Cardiac fibroblast (primary cell): ENCODE data around the gene DVL1.

Experiments used
- DNase-seq, 2 donors: peaks; one replicate each; pipeline versions ENCODE4 v3.0.0 to v3.0.0-alpha.2; 2010; ENCODE audit warnings: low read depth in 2 of 2
- H3K4me3 ChIP-seq, 2 donors: replicated peaks in 1 of 2; 1 replicate in 1 of 2; 2 replicates in 1 of 2; pipeline ENCODE4 v1.5.1; 2011; ENCODE audit warnings: low read depth in 2 of 2, low read length in 2 of 2, mild to moderate bottlenecking in 2 of 2, moderate library complexity in 1 of 2
- CTCF ChIP-seq: IDR thresholded peaks from one replicate; pipeline ENCODE4 v1.5.1; 2011; ENCODE audit warnings: low read depth, mild to moderate bottlenecking, low read length, inconsistent platforms

DVL1 gene

DNA sequence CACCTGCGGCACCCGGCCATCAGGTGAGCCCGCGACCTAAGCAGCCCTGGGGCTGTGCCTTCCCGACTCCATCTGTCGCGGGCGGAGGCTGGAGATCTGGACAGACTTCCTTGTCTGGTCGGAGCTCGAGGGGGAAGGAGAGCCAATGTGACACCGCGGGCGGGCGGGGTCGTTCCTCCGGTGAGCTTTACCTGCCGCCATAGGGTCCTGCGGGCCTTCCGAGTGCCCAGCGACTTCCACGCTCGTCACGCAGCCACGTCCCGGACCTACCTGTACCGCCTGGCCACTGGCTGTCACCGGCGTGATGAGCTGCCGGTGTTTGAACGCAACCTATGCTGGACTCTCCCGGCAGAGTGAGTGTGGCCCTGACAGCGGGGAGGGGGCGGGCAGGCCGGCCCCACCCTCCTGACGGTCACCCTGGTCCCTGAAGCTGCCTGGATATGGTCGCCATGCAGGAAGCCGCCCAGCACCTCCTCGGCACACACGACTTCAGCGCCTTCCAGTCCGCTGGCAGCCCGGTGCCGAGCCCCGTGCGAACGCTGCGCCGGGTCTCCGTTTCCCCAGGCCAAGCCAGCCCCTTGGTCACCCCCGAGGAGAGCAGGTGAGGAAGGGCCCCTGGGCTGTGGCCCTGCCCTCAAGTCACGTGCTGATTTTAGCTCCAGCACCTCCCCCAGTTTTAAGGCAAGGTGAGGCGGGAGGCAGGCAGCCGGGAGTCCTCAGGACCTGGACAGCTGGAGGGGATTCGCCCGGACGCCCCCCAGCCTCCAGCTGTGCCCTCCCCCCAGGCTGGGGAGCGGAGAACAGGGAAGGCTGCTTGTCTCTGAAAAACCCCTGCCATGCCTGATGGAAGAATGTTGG lies 39.7 kb downstream of the DVL1 start:
- DNase-seq: no peak
- H3K4me3 ChIP-seq: peak overlapping the region; percentile 55 to 76
- TF ChIP-seq CTCF: no peak

DNA sequence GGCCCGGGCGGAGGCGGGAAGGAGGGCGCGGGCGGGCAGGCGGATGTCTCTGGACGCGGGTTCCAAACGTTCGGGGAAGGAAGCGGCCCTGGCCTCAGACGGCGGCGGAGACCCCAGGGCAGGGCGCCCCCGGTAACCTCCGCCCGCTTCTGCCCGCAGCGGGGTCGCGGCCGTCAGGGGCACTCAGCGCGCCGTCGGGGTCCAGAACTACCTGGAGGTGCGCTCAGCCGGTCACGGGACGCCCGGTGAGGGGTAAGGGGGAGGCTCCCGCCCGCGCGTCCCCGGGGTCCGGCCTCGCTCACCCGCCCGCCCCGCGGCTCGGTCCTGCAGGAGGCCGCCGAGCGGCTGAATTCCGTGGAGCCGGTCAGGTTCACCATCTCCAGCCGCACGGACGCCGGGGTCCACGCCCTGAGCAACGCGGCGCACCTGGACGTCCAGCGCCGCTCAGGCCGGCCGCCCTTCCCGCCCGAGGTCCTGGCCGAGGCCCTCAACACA lies 40.4 kb downstream of the DVL1 start:
- TF ChIP-seq CTCF: no peak
- H3K4me3 ChIP-seq: peak overlapping the region; percentile 55 to 76
- no peak for DNase-seq

GRCh38 chr1:1307923-1308755 lies 41.1 kb downstream of the DVL1 start, which contains the start of the genes ACAP3 and PUSL1:
Gene ACAP3 (minus strand): TSS chr1:1307930. CDS start chr1:1307815, 115 bp downstream.
Gene PUSL1 (plus strand): TSS chr1:1308597. CDS start chr1:1308644, 47 bp downstream.
- TF ChIP-seq CTCF: no peak
- H3K4me3 ChIP-seq: peak within 1 kb of the TSS; percentile 61 to 79
- DNase-seq: peak; percentile 94 to 96

- peak overlapping the region; percentile 61 to 79 for H3K4me3 ChIP-seq
- TF ChIP-seq CTCF: no peak
- DNase-seq: peak in 1 of 2 donors; percentile 32
Observed at GRCh38 chr1:1307261-1307922, 41.8 kb downstream of the DVL1 start.

DNA sequence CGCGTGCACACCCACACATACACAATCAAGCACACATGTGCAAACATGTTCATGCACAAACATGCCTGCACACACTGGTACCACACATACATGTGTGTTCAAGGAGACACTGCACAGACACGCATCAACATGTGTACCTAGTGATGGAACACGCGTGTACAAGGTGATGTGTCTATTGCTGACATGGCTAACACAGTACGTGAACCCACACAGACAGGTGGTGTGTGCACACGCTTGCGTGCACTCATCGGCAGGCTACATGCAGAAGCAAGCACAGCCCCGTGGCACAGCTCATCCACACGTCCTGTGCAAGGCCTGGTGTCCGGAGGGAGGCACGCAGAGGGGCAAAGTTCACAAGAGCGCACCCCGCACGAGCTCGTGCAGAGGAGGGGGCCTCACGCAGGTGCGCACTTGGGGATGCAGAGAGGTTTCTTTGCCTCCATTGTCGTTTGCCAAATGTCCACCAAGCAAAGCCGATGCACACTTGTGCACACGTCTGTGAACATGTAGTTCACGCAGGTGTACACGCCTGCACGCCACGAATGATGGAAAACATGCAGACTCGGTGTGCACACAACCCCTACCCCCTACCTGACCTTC lies 42.5 kb downstream of the DVL1 start:
- peak in 1 of 2 donors; percentile 30 for DNase-seq
- no peak for TF ChIP-seq CTCF
- H3K4me3 ChIP-seq: peak overlapping the region; percentile 61 to 79
